NCI-H1930 (cell line): ENCODE data around the gene ABCC6.
"Not testable (repeated sequence)": the region's sequence is repeated elsewhere in the genome, so short reads cannot be mapped to it uniquely, and the experiment has no call there.

Experiments used
- DNase-seq, 2 experiments: peaks; one replicate each; lab custom pipeline; 2025; lab: John Stamatoyannopoulos, UW

The ABCC6 gene

GRCh38 chr16:16161319-16161718, 62.0 kb downstream of the ABCC6 start:
- DNase-seq: no peak

- DNase-seq: no peak
Measured at GRCh38 chr16:16159662-16160061, 63.6 kb downstream of the ABCC6 start.

GRCh38 chr16:16158741-16159374, 64.4 kb downstream of the ABCC6 start:
- no peak for DNase-seq

- no peak for DNase-seq
Measured at GRCh38 chr16:16158082-16158658, 65.1 kb downstream of the ABCC6 start.

GRCh38 chr16:16157166-16157565, 66.1 kb downstream of the ABCC6 start:
- no peak for DNase-seq

GRCh38 chr16:16155234-16155633, 68.1 kb downstream of the ABCC6 start:
- no peak for DNase-seq

- no peak for DNase-seq
Measured at GRCh38 chr16:16154281-16154951, 68.9 kb downstream of the ABCC6 start.

- not testable (repeated sequence) for DNase-seq
Measured at GRCh38 chr16:16153000-16153399, 70.3 kb downstream of the ABCC6 start.

- DNase-seq: no peak
Measured at GRCh38 chr16:16151315-16151714, 72.0 kb downstream of the ABCC6 start.

- DNase-seq: no peak
Measured at GRCh38 chr16:16150878-16151152, 72.5 kb downstream of the ABCC6 start.

- DNase-seq: no peak
Measured at GRCh38 chr16:16150117-16150877, 73.0 kb downstream of the ABCC6 start.

GRCh38 chr16:16149710-16150116, 73.6 kb downstream of the ABCC6 start:
- no peak for DNase-seq

- no peak for DNase-seq
Measured at GRCh38 chr16:16148755-16149154, 74.5 kb downstream of the ABCC6 start.

- not testable (repeated sequence) for DNase-seq
Measured at GRCh38 chr16:16148000-16148599, 75.2 kb downstream of the ABCC6 start.

- DNase-seq: no peak
Measured at GRCh38 chr16:16147316-16147999, 75.8 kb downstream of the ABCC6 start.

GRCh38 chr16:16146380-16147315, 76.6 kb downstream of the ABCC6 start:
- DNase-seq: no peak

GRCh38 chr16:16145286-16145685, 78.0 kb downstream of the ABCC6 start:
- DNase-seq: no peak

- DNase-seq: no peak
Measured at GRCh38 chr16:16144416-16144815, 78.9 kb downstream of the ABCC6 start.

GRCh38 chr16:16143931-16144330, 79.4 kb downstream of the ABCC6 start:
- no peak for DNase-seq

GRCh38 chr16:16143038-16143763, 80.1 kb downstream of the ABCC6 start:
- DNase-seq: no peak
